ENCODE data around the gene INSC.

DNA sequence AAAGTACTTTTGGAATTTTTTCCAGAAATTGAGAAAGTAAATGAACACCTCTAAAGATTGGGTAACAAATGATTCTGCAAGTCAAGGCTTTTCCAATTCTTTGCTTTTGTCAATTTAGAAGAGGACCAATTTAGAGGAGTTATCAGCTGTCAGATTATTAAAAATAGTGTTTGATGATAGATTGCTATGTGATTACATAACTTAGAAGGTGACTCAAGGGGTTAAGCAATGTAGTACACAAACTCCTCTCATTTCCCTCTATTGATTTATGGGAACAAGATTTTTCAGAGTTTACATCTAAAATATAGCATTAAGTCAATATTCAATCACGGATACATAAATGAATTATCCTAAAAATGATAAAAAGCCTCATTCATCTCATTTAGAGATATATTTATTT, 70.3 kb downstream of the INSC start:
- TF ChIP-seq POLR2AphosphoS5 (IDR thresholded peaks at IDR 0.05; ENCODE audit: low read depth, low read length) (no peak), POLR2A (IDR thresholded peaks at IDR 0.05; ENCODE audit: low read depth, low read length) (no peak), TAF1 (IDR thresholded peaks at IDR 0.05; ENCODE audit: low read depth, low read length) (no peak), SPI1 (IDR thresholded peaks at IDR 0.05; ENCODE audit: low read depth, low read length) (no peak), POU2F2 (IDR thresholded peaks at IDR 0.05; ENCODE audit: low read depth, low read length) (no peak)

Data from GM12891 (cell line).